HG03571 (cell line): ENCODE results near the gene ADCY9.

Experiments used
- ATAC-seq: cut with Tn5 transposase; IDR thresholded peaks from one replicate; pipeline ENCODE4 v1.9.1; 2021; ENCODE audit not compliant: unreplicated experiment

Gene ADCY9

GRCh38 chr16:4123616-4124300 lies 7.5 kb upstream of the ADCY9 start:
- no peak for ATAC-seq

GRCh38 chr16:4120176-4120575 lies 3.9 kb upstream of the ADCY9 start:
- ATAC-seq = no peak

DNA sequence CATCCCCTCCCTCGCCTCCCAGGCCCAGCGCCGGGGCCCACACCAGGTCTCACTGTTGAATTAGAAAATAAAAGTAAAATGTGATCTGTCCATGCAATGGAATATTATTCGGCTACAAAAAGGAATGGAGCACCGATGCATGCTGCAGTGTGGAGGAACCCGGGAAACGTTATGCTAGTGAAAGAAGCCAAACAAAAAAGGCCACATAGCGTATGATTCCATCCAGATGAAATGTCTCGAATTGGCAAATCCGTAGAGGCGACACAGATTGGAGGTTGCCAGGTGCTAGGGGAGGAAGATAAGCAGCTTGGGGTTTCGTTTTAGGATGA lies 972 bp upstream of the ADCY9 start:
- ATAC-seq = no peak

DNA sequence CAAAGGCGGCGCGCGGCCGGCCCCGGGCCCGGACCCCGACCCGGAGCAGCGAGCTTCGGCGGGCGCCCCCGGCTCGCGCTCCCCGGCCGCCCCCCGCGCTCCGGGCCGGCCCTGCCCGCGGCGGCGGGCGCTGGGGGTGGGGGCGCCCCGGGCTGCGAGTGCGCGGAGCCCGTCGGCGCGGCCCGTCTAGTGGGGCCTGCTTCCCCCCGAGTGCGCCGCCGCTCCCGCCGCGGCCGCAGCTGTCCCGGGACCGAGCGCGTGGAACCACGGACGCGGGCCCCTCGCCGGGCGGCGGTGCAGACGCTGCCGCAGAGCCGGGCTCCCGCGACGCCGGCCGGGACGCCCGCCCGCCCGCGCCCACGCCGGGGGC lies 308 bp downstream of the ADCY9 start:
- no peak for ATAC-seq

GRCh38 chr16:4115209-4115948 lies 863 bp downstream of the ADCY9 start:
- ATAC-seq = no peak

DNA sequence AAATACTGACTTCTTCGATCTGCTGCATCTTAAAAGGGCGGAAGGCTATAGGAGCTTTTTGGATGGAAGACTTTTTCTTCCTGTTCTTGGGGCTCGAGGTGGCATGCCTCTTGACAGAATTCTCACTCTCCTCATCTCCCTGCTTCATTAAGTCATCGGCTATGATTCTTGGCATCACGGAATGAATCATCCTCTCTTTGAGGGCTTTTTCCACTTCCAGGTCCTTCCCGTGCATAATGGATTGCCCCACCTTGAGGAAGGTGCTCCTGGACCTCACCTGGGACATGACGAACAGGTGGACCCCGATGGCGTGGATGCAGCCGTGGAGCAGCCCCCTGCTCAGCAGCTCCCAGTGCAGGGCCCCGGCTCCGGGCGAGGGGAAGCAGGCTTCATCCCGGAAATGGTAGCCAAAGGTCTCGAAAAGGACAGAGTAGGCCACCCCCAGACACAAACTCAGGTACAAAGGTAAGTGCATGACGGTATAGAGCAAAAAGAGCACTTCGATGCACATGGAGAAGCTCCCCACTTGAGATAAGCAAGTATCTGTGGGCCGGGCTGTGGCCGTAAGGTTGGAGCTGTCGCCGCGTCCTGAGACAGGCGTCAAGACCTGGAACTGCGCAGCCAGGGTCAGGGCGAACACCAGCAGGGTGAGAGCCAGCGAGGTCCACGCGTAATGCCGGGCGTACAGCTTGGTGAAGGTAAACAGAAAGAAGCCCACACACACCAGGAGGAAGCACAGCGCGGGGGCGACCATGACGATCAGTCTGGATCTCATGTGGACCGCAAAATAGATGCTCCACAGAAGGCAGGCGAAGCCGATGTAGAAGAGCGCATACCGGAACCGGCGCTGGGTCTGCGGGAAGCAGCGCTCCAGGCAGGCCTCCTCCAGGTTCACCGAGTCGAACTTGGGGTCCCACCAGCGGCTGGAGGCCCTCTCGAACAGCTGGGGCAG lies 1.7 kb downstream of the ADCY9 start:
- no peak for ATAC-seq

GRCh38 chr16:4113358-4114256 lies 2.6 kb downstream of the ADCY9 start:
- ATAC-seq = no peak

GRCh38 chr16:4111748-4112696 lies 4.2 kb downstream of the ADCY9 start:
- ATAC-seq = no peak

DNA sequence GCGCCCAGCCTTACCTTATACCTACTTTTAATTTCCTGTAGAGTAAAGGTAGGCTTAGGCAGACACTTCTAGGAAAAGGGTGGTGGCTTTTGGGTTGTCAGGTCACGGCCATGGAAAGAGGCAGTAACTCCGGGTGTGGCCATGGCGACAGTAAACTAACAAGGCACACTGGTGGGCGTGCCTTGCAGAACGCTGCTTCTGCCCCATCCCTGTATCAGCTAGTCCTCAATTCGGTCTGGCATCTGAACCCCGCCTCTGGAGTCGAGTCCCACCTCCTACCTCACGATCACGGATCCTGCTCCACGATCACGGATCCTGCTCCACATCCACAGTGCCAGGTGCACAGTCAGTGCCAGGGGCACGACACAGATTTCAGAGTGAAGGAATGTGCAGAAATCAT lies 5.6 kb downstream of the ADCY9 start:
- ATAC-seq = no peak

DNA sequence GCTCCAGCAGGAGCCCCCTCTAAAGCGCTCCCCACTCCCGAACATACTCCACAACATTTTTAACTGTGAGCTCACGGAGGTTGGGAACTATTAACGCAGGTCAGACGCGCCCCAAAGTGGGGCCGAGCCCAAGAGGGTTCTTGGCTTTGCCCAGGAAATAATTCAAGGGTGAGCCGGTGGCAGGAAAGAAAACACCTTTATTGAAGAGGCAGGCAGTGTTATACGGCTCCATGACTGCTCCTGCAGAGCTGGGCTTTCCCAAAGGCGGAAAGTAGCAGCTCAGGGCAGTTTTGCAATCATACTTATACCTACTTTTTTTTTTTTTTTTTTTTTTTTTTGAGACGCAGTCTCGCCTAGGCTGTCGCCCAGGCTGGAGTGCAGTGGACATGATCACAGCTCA lies 6.2 kb downstream of the ADCY9 start:
- no peak for ATAC-seq

GRCh38 chr16:4109250-4109736 lies 6.9 kb downstream of the ADCY9 start:
- ATAC-seq = no peak

- no peak for ATAC-seq
Observed at GRCh38 chr16:4106516-4106915, 9.7 kb downstream of the ADCY9 start.

- no peak for ATAC-seq
Observed at GRCh38 chr16:4105848-4106247, 10.4 kb downstream of the ADCY9 start.

DNA sequence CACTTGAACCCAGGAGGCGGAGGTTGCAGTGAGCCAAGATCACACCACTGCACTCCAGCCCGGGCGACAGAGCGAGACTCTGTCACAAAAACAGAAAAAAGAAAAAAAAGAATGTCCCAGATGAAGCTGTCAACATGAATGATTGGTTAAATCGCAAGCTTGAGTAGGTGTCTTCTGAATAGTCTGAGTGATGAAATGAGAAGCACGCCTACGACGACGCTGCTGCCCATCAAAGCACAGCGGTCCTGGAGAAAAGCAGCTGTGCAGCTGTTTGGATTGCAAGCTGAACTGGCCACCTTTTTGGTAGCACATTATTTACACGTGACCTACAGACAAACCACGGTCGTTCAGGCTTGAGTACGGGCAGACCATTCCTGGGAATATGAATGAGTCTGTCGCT lies 12.5 kb downstream of the ADCY9 start:
- no peak for ATAC-seq

- no peak for ATAC-seq
Observed at GRCh38 chr16:4101421-4102219, 14.6 kb downstream of the ADCY9 start.

DNA sequence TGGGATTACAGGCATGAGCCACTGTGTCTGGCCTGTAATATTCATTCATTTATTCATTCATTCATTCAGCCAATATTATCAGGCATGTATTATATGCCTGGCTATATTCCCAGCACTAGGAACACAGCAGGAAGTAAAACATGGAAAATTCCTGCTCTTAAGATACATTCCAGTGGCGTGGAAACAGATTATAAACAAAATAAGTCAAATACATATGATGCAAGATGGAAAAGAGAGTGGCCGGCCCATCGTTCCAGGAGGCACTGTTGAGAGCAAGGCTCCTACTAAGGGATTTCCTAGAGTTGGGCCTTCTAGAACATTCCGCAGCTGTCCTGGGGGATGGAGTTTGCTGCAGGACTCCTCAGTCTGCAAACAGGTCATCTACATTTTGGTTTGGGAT lies 17.7 kb downstream of the ADCY9 start:
- ATAC-seq = no peak

DNA sequence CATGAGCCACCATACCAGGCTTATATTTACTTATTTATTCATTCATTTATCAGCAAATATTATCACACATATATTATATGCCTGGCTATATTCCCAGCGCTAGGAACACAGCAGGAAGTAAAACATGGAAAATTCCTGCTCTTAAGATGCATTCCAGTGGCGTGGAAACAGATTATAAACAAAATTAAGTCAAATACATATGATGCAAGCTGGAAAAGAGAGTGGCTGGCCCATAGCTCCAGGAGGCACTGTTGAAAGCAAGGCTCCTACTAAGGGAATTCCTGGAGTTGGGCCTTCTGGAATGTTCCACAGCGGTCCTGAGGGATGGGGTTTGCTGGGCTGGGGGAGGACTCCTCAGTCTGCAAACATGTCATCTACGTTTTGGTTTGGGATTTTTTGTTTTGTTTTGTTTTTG lies 18.4 kb downstream of the ADCY9 start:
- ATAC-seq = no peak

DNA sequence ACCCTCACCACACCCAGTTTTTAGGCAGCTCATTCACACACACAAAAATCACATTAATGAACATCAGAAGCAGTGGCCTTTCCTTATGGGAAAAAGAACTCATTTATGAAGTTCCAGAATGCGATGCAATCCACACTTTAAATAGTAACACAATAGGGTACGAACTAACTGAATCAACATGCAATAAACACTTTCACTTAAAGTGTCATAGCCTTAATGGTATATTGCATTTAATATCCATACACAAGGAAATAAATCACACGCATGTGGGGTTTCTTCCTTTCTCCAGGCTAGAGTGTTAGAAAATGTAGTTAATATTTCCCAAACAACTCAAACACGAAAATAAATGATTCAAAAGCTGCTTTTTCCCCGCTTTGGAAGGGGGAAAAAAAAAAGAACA lies 19.7 kb downstream of the ADCY9 start:
- no peak for ATAC-seq
